GM18873 (cell line): ENCODE measurements around the gene BACE2.
"Not testable (repeated sequence)": the region's sequence is repeated elsewhere in the genome, so short reads cannot be mapped to it uniquely, and the experiment has no call there.

Experiments used
- ATAC-seq: cut with Tn5 transposase; IDR thresholded peaks from one replicate; pipeline ENCODE4 v1.9.1; 2021; ENCODE audit warnings: mild to moderate bottlenecking, moderate library complexity, moderate number of reproducible peaks; ENCODE audit not compliant: unreplicated experiment, low FRiP score

The BACE2 gene

GRCh38 chr21:41232013-41232412 lies 64.1 kb downstream of the BACE2 start:
- ATAC-seq, result no peak

GRCh38 chr21:41233916-41234315 lies 66.0 kb downstream of the BACE2 start:
- ATAC-seq, result no peak

- no peak for ATAC-seq
Observed at GRCh38 chr21:41234569-41234968, 66.6 kb downstream of the BACE2 start.

GRCh38 chr21:41235201-41235600 lies 67.2 kb downstream of the BACE2 start:
- no peak for ATAC-seq

- no peak for ATAC-seq
Observed at GRCh38 chr21:41236352-41236973, 68.5 kb downstream of the BACE2 start.

GRCh38 chr21:41238081-41238796 lies 70.3 kb downstream of the BACE2 start:
- not testable (repeated sequence) for ATAC-seq

- ATAC-seq, result no peak
Observed at GRCh38 chr21:41240040-41240439, 72.1 kb downstream of the BACE2 start.

GRCh38 chr21:41241341-41241740 lies 73.4 kb downstream of the BACE2 start:
- ATAC-seq, result no peak

- ATAC-seq, result no peak
Observed at GRCh38 chr21:41242238-41242829, 74.4 kb downstream of the BACE2 start.

- ATAC-seq, result no peak
Observed at GRCh38 chr21:41243107-41243506, 75.1 kb downstream of the BACE2 start.

- ATAC-seq, result not testable (repeated sequence)
Observed at GRCh38 chr21:41244266-41244880, 76.4 kb downstream of the BACE2 start.

GRCh38 chr21:41245509-41246135 lies 77.7 kb downstream of the BACE2 start:
- ATAC-seq, result no peak

GRCh38 chr21:41246808-41247207 lies 78.8 kb downstream of the BACE2 start:
- ATAC-seq, result no peak

- no peak for ATAC-seq
Observed at GRCh38 chr21:41247561-41248545, 79.9 kb downstream of the BACE2 start.

GRCh38 chr21:41249476-41249875 lies 81.5 kb downstream of the BACE2 start:
- no peak for ATAC-seq

- ATAC-seq, result no peak
Observed at GRCh38 chr21:41250519-41250918, 82.6 kb downstream of the BACE2 start.

- ATAC-seq, result no peak
Observed at GRCh38 chr21:41251961-41252642, 84.1 kb downstream of the BACE2 start.

- ATAC-seq, result no peak
Observed at GRCh38 chr21:41254090-41254700, 86.2 kb downstream of the BACE2 start.

- ATAC-seq, result no peak
Observed at GRCh38 chr21:41255190-41255589, 87.2 kb downstream of the BACE2 start.
